Natural killer cell treated with Interleukin-12 subunit alpha and Interleukin-12 subunit beta and Interleukin-15 and Interleukin-18, amount 100 ng/mL, for 72 hours (primary cell): Measurements from ENCODE around the gene BUD23. TPM values are rescaled to one million over a fixed set of nuclear protein-coding genes. Genes with fewer than 3 reads are reported as not detected.
A peak's percentile ranks its signal among the peaks of the same experiment; 100 is the strongest.

Experiments
- ATAC-seq, 2 donors: fragments of 150-1000 bp; cut with Tn5 transposase in 1 of 2; sonication (Bioruptor Pico), chemical (Tn5 transposase) in 1 of 2; 2 replicates each; pipeline ENCODE4 v1.10.0; 2021
- DNase-seq: peaks from one replicate; pipeline ENCODE4 v3.0.0; 2022; ENCODE audit warnings: low spot score
- H3K27ac Mint-ChIP-seq, 2 donors: 1 replicate in 1 of 2; 2 replicates in 1 of 2; pipeline ENCODE4 v1.8.0; 2022; ENCODE audit warnings: mixed read lengths in 2 of 2, mild to moderate bottlenecking in 1 of 2, moderate library complexity in 1 of 2
- H3K27me3 Mint-ChIP-seq, 2 donors: 1 replicate in 1 of 2; 2 replicates in 1 of 2; pipeline ENCODE4 v1.8.0; 2022; ENCODE audit warnings: mixed read lengths in 2 of 2
- H3K36me3 Mint-ChIP-seq: one replicate; pipeline ENCODE4 v1.8.0; 2022; ENCODE audit warnings: mixed read lengths
- H3K4me1 Mint-ChIP-seq, 2 donors: 1 replicate in 1 of 2; 2 replicates in 1 of 2; pipeline ENCODE4 v1.8.0; 2022; ENCODE audit warnings: low read depth in 2 of 2, mixed read lengths in 2 of 2, mild to moderate bottlenecking in 1 of 2
- H3K4me3 Mint-ChIP-seq: one replicate; pipeline ENCODE4 v1.8.0; 2022; ENCODE audit warnings: mixed read lengths
- H3K9me3 Mint-ChIP-seq: 2 replicates; pipeline ENCODE4 v1.8.0; 2022; ENCODE audit warnings: mixed read lengths
- total RNA-seq, 2 donors: library from RNA; stranded (reverse); gene quantifications; one replicate each; pipeline ENCODE4 v1.2.3, GENCODE V29; 2022

The BUD23 gene
- total RNA-seq, 2 donors from 2014 or later: 76.4 to 99.9 TPM

GRCh38 chr7:73700069-73700423 is 16.6 kb downstream of the BUD23 start:
- Mint-ChIP-seq H3K27ac (no peak overlapping the region), H3K27me3 (no peaks in the 10 kb centered on the region), H3K4me3 (no peak overlapping the region), H3K36me3 (peaks cover 12% of the 10 kb centered on the region), H3K4me1 (peaks cover 0 to 15% of the 10 kb centered on the region in 2 donors), H3K9me3 (no peaks in the 10 kb centered on the region)
- DNase-seq (no peak), ATAC-seq (no peak)

DNA sequence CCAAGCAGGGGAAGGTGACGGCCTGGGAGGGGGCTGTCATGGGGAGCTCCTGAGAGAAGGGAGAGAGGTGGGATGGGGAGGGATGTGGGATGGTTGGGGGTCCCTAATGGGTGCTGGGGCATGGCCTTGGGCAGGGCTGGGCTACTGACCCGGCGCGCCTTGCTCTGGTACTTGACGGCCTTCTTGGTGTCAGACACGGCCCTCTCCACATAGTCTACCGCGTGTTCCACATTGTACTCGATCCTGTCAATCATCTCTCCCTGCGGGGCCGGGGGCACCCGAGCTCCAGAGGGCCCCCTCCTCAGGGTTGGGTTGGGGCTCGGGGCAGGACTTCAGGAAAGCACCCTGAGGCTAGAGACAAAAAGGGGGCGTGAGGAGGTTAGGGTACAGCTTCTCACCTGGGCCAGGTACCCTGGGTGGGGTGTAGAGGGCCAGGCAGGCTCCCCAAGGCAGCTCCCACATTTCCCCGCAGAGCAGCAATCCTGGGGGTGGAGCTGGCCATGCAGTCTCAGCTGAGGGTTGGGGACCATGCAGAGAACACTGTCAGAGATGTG is 17.3 kb downstream of the BUD23 start:
- peaks cover 0 to 15% of the 10 kb centered on the region in 2 donors for H3K4me1 Mint-ChIP-seq
- no peak for DNase-seq
- H3K4me3 Mint-ChIP-seq: no peak overlapping the region
- peaks cover 9% of the 10 kb centered on the region for H3K36me3 Mint-ChIP-seq
- no peak overlapping the region for H3K27ac Mint-ChIP-seq
- no peaks in the 10 kb centered on the region for H3K27me3 Mint-ChIP-seq
- H3K9me3 Mint-ChIP-seq: no peaks in the 10 kb centered on the region
- no peak for ATAC-seq

DNA sequence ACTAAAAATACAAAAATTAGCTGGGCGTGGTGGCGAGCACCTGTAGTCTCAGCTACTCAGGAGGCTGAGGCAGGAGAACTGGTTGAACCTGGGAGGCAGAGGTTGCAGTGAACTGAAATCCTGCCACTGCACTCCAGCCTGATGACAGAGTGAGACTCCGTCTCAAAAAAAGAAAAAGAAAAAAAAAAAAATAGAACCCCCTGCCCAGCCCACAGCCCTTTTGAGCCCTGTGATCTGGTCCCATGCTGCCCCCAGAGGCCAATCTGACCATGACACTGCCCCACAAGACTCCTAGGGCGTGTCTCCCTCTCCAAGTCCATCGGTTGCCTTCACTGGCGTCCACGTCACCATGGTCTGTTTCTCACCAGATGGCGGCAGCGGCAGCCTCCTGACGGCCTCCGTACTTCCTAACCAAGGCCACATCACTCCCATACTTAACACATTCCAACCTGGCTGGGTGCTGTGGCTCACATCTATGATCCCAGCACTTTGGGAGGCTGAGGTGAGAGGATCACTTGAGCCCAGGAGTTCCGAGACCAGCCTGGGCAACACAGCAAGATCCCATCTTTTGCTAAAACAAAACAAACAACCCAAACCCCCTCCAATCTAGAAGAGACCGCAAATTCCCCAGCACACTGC is 18.1 kb downstream of the BUD23 start:
- DNase-seq (no peak), ATAC-seq (no peak)
- no peak overlapping the region for H3K27ac Mint-ChIP-seq
- no peaks in the 10 kb centered on the region for H3K9me3 Mint-ChIP-seq
- no peak overlapping the region for H3K4me3 Mint-ChIP-seq
- peaks cover 0 to 16% of the 10 kb centered on the region in 2 donors for H3K4me1 Mint-ChIP-seq
- H3K36me3 Mint-ChIP-seq: peaks cover 6% of the 10 kb centered on the region
- H3K27me3 Mint-ChIP-seq: no peaks in the 10 kb centered on the region

DNA sequence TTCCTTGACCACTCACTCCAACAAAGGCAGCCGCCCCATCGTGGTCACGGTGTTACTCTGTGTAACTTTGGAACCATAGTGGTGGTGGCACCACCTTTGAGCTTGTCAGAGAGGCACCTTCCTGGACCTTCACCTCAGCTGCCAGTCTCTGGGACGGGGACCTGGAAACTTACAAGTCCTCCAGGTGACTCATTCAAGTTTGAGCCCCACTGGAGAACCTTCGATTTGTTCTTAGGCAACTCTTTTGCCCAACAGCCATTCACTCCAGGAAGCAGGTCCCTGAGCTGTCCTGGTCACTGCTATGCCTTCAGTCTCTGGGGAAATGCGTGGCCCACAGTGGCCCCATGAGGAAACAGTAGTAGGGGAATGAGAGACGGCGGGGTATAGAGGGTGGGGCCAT is 18.8 kb downstream of the BUD23 start:
- Mint-ChIP-seq H3K27ac (no peak overlapping the region), H3K4me1 (peaks cover 0 to 21% of the 10 kb centered on the region in 2 donors)
- ATAC-seq: no peak

GRCh38 chr7:73702665-73703064 is 19.3 kb downstream of the BUD23 start:
- ATAC-seq (no peak), DNase-seq (no peak)
- no peak overlapping the region for H3K27ac Mint-ChIP-seq
- no peaks in the 10 kb centered on the region for H3K27me3 Mint-ChIP-seq
- peaks cover 0 to 21% of the 10 kb centered on the region in 2 donors for H3K4me1 Mint-ChIP-seq
- no peak overlapping the region for H3K4me3 Mint-ChIP-seq
- H3K36me3 Mint-ChIP-seq: no peaks in the 10 kb centered on the region
- H3K9me3 Mint-ChIP-seq: no peaks in the 10 kb centered on the region

More for the DNA sequence above, 18.8 kb downstream of the BUD23 start:
- Mint-ChIP-seq H3K27me3 (no peaks in the 10 kb centered on the region), H3K4me3 (no peak overlapping the region), H3K36me3 (no peaks in the 10 kb centered on the region), H3K9me3 (no peaks in the 10 kb centered on the region)
- DNase-seq: no peak

- H3K27me3 Mint-ChIP-seq: no peaks in the 10 kb centered on the region
- H3K27ac Mint-ChIP-seq: no peak overlapping the region
- H3K4me3 Mint-ChIP-seq: no peak overlapping the region
- H3K36me3 Mint-ChIP-seq: no peaks in the 10 kb centered on the region
- ATAC-seq (no peak), DNase-seq (no peak)
- peaks cover 0 to 21% of the 10 kb centered on the region in 2 donors for H3K4me1 Mint-ChIP-seq
- no peaks in the 10 kb centered on the region for H3K9me3 Mint-ChIP-seq
Observed at GRCh38 chr7:73703225-73703624, 19.8 kb downstream of the BUD23 start.

DNA sequence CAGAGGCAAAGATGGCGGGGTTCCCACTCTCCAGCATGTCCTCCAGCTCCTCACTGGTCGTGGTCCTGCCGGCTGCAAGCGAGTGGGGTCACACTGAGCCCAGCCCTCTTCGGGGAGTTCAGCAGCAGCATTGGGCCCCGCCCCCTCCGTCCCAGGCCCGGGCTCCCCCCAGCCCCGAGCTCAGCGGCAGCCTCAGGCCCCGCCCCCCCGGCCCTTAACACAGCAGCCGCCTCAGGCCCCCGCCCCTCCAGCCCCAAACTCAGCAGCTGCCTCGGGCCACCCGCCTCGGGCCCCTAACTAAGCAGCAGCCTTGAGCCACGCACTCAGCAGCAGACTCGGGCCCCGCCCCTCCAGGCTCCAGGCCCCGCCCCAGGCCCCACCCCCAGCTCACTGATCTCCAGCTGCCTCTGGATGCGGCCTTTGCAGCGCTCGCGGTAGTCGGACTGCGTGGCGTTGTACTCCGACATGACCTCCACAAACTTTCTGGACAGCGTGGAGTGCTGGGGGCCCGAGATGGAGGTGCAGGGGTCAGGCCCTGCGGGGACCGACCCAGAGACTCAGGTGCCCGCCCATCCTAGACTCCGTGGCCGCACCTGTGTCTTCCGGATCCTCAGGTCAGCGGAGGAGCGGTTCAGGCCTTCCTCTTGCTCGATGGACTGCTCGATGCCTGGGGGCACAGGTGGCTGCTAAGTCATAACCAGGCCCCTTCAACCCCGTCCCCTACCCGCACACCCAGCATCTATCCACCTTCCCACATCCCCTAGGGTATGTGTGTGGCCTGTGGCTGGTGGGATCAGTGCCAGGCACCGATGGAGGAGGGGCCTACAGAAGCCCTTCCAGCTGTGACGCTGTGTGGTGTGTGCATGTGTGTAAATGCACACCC is 20.6 kb downstream of the BUD23 start:
- no peak overlapping the region for H3K27ac Mint-ChIP-seq
- peaks cover 0 to 21% of the 10 kb centered on the region in 2 donors for H3K4me1 Mint-ChIP-seq
- H3K36me3 Mint-ChIP-seq: no peaks in the 10 kb centered on the region
- H3K27me3 Mint-ChIP-seq: no peaks in the 10 kb centered on the region
- DNase-seq (no peak), ATAC-seq (peak; percentile 42 to 78)
- H3K4me3 Mint-ChIP-seq: no peak overlapping the region
- H3K9me3 Mint-ChIP-seq: no peaks in the 10 kb centered on the region

DNA sequence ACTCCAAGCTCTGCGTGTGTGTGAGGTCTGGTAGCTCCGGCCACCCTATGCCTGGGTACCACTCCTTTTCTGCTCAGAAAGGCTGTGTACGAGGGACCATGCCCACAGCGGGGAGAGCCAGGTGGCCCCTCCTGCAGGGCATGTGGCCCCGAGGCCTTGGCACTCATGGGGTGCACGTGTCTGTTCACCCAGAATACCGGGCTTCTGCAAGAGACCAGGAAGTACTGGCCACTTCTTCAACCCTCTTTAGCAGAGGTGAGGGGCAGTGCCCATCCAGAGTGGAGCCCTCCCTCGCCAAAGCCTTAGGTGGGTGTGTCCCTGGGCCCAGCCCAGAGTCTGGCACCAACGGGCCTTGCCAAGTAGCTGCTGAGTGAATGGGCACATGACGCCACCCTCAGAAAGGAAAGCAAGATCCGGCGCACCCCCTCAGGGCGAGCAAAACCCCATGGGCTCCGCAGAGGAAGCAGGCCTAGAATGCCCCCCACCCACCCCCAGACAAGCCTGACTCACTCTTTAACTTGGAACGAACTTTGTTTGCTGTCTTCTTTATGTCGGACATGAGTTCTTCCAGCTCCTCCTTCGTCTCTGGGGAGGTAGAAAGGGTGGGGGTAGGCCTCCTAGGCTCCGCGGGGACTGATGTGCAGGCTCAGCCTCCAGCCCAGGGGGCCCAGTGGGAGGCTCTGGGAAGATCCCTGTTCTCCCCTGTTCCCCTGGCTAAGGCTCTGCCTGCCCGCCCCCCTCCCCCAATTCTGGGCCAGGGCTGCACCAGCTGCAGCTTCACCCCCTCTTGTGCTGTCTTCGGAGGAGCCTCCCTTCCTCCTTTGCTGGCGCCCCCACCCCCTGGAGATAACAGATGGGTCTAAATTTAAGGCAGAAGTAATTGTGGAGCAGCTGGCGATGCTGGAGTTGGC is 21.5 kb downstream of the BUD23 start:
- ATAC-seq (no peak), DNase-seq (no peak)
- H3K36me3 Mint-ChIP-seq: no peaks in the 10 kb centered on the region
- no peaks in the 10 kb centered on the region for H3K27me3 Mint-ChIP-seq
- H3K9me3 Mint-ChIP-seq: no peaks in the 10 kb centered on the region
- no peak overlapping the region for H3K27ac Mint-ChIP-seq
- peaks cover 0 to 21% of the 10 kb centered on the region in 2 donors for H3K4me1 Mint-ChIP-seq
- H3K4me3 Mint-ChIP-seq: no peak overlapping the region

DNA sequence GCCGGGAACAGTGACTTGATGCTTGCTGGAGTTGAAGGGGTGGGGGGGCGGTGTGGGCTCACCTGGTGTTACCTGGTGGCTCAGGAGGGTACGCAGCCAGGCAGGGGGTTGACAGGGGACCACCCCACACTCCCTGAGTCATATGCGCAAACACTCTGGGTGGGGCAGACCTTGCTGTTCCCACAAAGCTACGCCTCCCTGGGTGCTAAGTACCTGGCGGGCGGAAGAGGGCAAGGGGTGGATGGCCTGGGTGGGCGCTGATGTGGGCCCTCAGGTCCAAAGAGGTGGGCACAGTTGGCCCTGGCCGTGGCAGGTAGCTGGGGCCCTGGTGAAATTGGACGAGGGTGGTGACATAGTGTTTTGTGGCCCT is 22.1 kb downstream of the BUD23 start:
- Mint-ChIP-seq H3K27ac (no peak overlapping the region), H3K9me3 (no peaks in the 10 kb centered on the region)
- ATAC-seq: no peak

GRCh38 chr7:73706126-73707044 is 23.0 kb downstream of the BUD23 start:
- ATAC-seq (peak in 1 of 2 donors; percentile 75), DNase-seq (no peak)
- H3K27me3 Mint-ChIP-seq: no peaks in the 10 kb centered on the region
- H3K9me3 Mint-ChIP-seq: no peaks in the 10 kb centered on the region
- peaks cover 0 to 21% of the 10 kb centered on the region in 2 donors for H3K4me1 Mint-ChIP-seq
- H3K36me3 Mint-ChIP-seq: no peaks in the 10 kb centered on the region
- H3K27ac Mint-ChIP-seq: no peak overlapping the region
- no peak overlapping the region for H3K4me3 Mint-ChIP-seq

More for the DNA sequence above, 22.1 kb downstream of the BUD23 start:
- no peaks in the 10 kb centered on the region for H3K36me3 Mint-ChIP-seq
- peaks cover 0 to 21% of the 10 kb centered on the region in 2 donors for H3K4me1 Mint-ChIP-seq
- no peak for DNase-seq
- no peaks in the 10 kb centered on the region for H3K27me3 Mint-ChIP-seq
- no peak overlapping the region for H3K4me3 Mint-ChIP-seq

GRCh38 chr7:73707045-73707631 is 23.7 kb downstream of the BUD23 start:
- no peak for ATAC-seq
- H3K4me3 Mint-ChIP-seq: no peak overlapping the region
- peak; percentile 57 for DNase-seq

GRCh38 chr7:73708961-73709549 is 25.7 kb downstream of the BUD23 start:
- Mint-ChIP-seq H3K4me1 (peaks cover 10 to 13% of the 10 kb centered on the region in 2 donors), H3K36me3 (no peaks in the 10 kb centered on the region), H3K9me3 (no peaks in the 10 kb centered on the region), H3K27me3 (no peaks in the 10 kb centered on the region), H3K4me3 (no peak overlapping the region), H3K27ac (no peak overlapping the region)
- no peak for DNase-seq
- no peak for ATAC-seq

More at GRCh38 chr7:73707045-73707631, 23.7 kb downstream of the BUD23 start:
- Mint-ChIP-seq H3K27ac (no peak overlapping the region), H3K27me3 (no peaks in the 10 kb centered on the region), H3K4me1 (peaks cover 0 to 15% of the 10 kb centered on the region in 2 donors), H3K9me3 (no peaks in the 10 kb centered on the region), H3K36me3 (no peaks in the 10 kb centered on the region)
